HEK293 (cell line): ENCODE data around the gene FLVCR1.

Experiments used
- GLI2 ChIP-seq: fragments of 450-650 bp; formaldehyde crosslinking; IDR thresholded peaks from 2 replicates; pipeline ENCODE4; 2017; ENCODE audit warnings: missing biosample characterization, missing genetic modification characterization, low read depth, borderline replicate concordance
- KLF10 ChIP-seq: fragments of 450-650 bp; IDR thresholded peaks from 2 replicates; pipeline ENCODE4 v1.5.1; 2018; ENCODE audit warnings: missing biosample characterization, mild to moderate bottlenecking, missing genetic modification characterization
- ZNF24 ChIP-seq: fragments of 450-650 bp; formaldehyde crosslinking; IDR thresholded peaks from 2 replicates; pipeline ENCODE4 v1.5.1; 2016; ENCODE audit warnings: missing biosample characterization, missing genetic modification characterization

DNA sequence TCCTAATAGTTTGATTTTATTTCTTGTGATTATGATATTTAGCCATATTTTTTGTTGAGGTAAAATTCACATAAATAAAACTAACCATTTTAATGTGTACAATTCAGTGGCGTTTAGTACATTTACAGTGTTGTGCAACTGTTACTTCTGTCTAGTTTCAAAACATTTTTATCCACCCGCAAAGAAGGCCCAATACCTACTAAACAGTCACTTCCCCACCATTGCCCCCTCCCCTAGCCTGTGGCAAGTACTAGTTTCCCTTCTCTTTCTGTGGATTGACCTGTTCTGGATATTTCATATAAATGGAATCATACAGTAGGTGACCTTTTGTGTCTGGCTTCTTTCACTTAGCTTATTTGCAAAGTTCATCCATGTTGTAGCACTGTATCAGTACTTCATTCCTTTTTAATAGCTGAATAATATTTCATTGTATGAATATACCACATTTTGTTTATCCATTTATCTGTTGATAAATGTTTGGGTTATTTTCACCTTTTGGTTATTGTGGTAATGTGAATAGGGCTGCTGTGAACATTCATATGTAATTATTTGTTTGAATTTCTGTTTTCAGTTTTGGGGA is 4.1 kb downstream of the FLVCR1 start:
- TF ChIP-seq KLF10 (tag by site-specific recombination) (no peak), ZNF24 (tag by site-specific recombination) (no peak), GLI2 (tag by site-specific recombination) (no peak)
